Neural progenitor cell (in vitro differentiated cells): ENCODE measurements around the gene HUWE1. TPM values are rescaled to one million over a fixed set of nuclear protein-coding genes. Genes with fewer than 3 reads are reported as not detected.

Source experiments
- DNase-seq: peaks from one replicate; pipeline ENCODE4 v3.0.0-alpha.2; 2016; ENCODE audit warnings: low spot score
- H2AFZ ChIP-seq: fragments of 200-600 bp; sonication (generic); replicated peaks from 2 replicates; pipeline ENCODE4 v1.6.1; 2016; ENCODE audit warnings: antibody characterized with exemption
- H3F3A ChIP-seq: fragments of 200-600 bp; sonication (generic); 2 replicates; pipeline ENCODE4 v1.6.1; 2016; ENCODE audit warnings: antibody characterized with exemption, low read depth
- H3K27ac ChIP-seq: fragments of 200-600 bp; sonication (generic); 2 replicates; pipeline ENCODE4 v1.5.1; 2016; ENCODE audit warnings: mild to moderate bottlenecking
- H3K27me3 ChIP-seq: fragments of 200-600 bp; sonication (generic); 2 replicates; pipeline ENCODE4 v1.6.1; 2016; ENCODE audit warnings: mild to moderate bottlenecking, moderate library complexity
- H3K36me3 ChIP-seq: fragments of 200-600 bp; sonication (generic); 2 replicates; pipeline ENCODE4 v1.5.1; 2016
- H3K4me1 ChIP-seq: fragments of 200-600 bp; sonication (generic); 2 replicates; pipeline ENCODE4 v1.6.1; 2016; ENCODE audit warnings: mixed run types
- H3K4me2 ChIP-seq: fragments of 200-600 bp; sonication (generic); 2 replicates; pipeline ENCODE4 v1.6.1; 2016
- H3K4me3 ChIP-seq: fragments of 200-600 bp; sonication (generic); 2 replicates; pipeline ENCODE4 v1.5.1; 2016
- H3K79me2 ChIP-seq: fragments of 200-600 bp; sonication (generic); 2 replicates; pipeline ENCODE4 v1.6.1; 2016; ENCODE audit warnings: low read depth
- H3K9ac ChIP-seq: fragments of 200-600 bp; sonication (generic); 2 replicates; pipeline ENCODE4 v1.6.1; 2016
- H3K9me3 ChIP-seq: fragments of 200-600 bp; sonication (generic); 2 replicates; pipeline ENCODE4 v1.5.1; 2016; ENCODE audit warnings: low read depth
- H4K20me1 ChIP-seq: fragments of 200-600 bp; sonication (generic); 2 replicates; pipeline ENCODE4 v1.6.1; 2016; ENCODE audit warnings: low read depth
- H3K27ac Mint-ChIP-seq: 3 replicates; pipeline ENCODE4 v1.8.0; 2021; ENCODE audit warnings: mixed read lengths
- H3K27me3 Mint-ChIP-seq: 2 replicates; pipeline ENCODE4 v1.8.0; 2022; ENCODE audit warnings: low read depth, mild to moderate bottlenecking, inconsistent platforms, moderate library complexity, mixed read lengths; ENCODE audit not compliant: insufficient read depth
- H3K36me3 Mint-ChIP-seq: 3 replicates; pipeline ENCODE4 v1.8.0; 2021; ENCODE audit warnings: mixed read lengths
- H3K4me1 Mint-ChIP-seq: 3 replicates; pipeline ENCODE4 v1.8.0; 2021; ENCODE audit warnings: mixed read lengths
- H3K4me3 Mint-ChIP-seq: 3 replicates; pipeline ENCODE4 v1.8.0; 2021; ENCODE audit warnings: mild to moderate bottlenecking, moderate library complexity, mixed read lengths
- H3K9me3 Mint-ChIP-seq: 3 replicates; pipeline ENCODE4 v1.8.0; 2020; ENCODE audit warnings: mixed read lengths
- EZH2 ChIP-seq: fragments of 200-600 bp; sonication (generic); IDR thresholded peaks from 2 replicates; pipeline ENCODE4 v1.6.1; 2017; ENCODE audit warnings: antibody characterized with exemption, mild to moderate bottlenecking, moderate library complexity
- EZH2phosphoT487 ChIP-seq: fragments of 200-600 bp; sonication (generic); IDR thresholded peaks from 2 replicates; pipeline ENCODE4 v1.6.1; 2017; ENCODE audit warnings: antibody characterized with exemption
- total RNA-seq: library from RNA; depleted of rRNA; stranded (reverse); fragments of >200 nt; gene quantifications from 2 replicates; pipeline ENCODE4 v1.2.3, GENCODE V29; 2015; ENCODE audit warnings: low replicate concordance
- TF ChIP-seq, protein P1 (sequence below): fragments of 200-600 bp; sonication (generic); IDR thresholded peaks from 2 replicates; pipeline ENCODE4 v1.5.1; 2017; ENCODE audit warnings: antibody characterized with exemption, mild to moderate bottlenecking

Gene HUWE1
- total RNA-seq, 1 donor from 2014 or later: 149 TPM

DNA sequence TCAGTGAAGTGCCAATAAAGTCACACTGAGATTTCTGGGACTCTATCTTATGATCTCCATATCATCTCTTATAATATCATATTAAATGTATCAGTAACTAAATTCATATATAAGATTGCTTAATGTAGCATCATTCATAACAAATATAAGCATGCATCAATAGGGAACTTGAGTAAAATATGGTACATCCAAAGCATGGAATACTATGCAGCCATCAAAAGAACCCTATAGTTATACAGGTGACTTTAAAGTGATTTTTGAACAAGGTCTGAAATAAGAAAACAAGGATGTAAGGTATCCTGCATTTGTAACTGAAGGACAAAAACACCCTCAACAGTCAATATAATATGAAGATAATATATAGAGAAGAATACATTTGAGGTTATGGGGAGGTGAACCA is 47.3 kb downstream of the HUWE1 start:
- H3K9me3 Mint-ChIP-seq: no peaks in the 10 kb centered on the region
- H3K36me3 Mint-ChIP-seq: peaks cover 17% of the 10 kb centered on the region
- H3K27ac Mint-ChIP-seq: no peak overlapping the region
- Histone ChIP-seq H3K4me2 (no peak overlapping the region), H3K9ac (no peak overlapping the region), H3F3A (peaks cover 4% of the 10 kb centered on the region), H3K36me3 (peaks cover 29% of the 10 kb centered on the region), H2AFZ (no peak overlapping the region), H4K20me1 (peaks cover 4% of the 10 kb centered on the region), H3K79me2 (peaks cover 47% of the 10 kb centered on the region), H3K9me3 (peaks cover 7% of the 10 kb centered on the region), H3K4me3 (no peak overlapping the region), H3K27ac (no peak overlapping the region), H3K4me1 (no peaks in the 10 kb centered on the region), H3K27me3 (no peaks in the 10 kb centered on the region)
- no peak overlapping the region for H3K4me3 Mint-ChIP-seq
- no peaks in the 10 kb centered on the region for H3K4me1 Mint-ChIP-seq
- no peak for DNase-seq
- peaks cover 2% of the 10 kb centered on the region for H3K27me3 Mint-ChIP-seq
- TF ChIP-seq EZH2 (no peak), EZH2phosphoT487 (no peak)
- TF ChIP-seq, protein P1, sequence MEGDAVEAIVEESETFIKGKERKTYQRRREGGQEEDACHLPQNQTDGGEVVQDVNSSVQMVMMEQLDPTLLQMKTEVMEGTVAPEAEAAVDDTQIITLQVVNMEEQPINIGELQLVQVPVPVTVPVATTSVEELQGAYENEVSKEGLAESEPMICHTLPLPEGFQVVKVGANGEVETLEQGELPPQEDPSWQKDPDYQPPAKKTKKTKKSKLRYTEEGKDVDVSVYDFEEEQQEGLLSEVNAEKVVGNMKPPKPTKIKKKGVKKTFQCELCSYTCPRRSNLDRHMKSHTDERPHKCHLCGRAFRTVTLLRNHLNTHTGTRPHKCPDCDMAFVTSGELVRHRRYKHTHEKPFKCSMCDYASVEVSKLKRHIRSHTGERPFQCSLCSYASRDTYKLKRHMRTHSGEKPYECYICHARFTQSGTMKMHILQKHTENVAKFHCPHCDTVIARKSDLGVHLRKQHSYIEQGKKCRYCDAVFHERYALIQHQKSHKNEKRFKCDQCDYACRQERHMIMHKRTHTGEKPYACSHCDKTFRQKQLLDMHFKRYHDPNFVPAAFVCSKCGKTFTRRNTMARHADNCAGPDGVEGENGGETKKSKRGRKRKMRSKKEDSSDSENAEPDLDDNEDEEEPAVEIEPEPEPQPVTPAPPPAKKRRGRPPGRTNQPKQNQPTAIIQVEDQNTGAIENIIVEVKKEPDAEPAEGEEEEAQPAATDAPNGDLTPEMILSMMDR: no peak

DNA sequence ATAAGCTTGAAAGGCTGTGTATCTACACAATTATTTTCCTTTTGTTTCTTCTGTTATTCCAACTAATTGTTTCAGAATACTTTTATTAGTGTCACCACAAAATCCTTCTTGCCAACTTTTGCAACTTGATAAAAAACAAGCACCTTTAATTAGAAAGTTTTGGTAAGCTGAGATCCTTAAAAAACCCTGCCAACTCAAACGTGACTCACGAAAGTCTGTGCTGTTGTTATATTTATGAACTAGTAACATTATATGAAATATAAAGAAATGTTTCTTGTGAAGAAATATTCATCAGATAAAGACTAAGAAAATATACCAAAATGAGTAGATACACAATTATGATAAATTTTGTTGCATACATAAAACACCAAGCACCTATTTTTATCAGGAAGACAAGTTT is 49.0 kb downstream of the HUWE1 start:
- peaks cover 6% of the 10 kb centered on the region for H4K20me1 ChIP-seq
- Mint-ChIP-seq H3K27ac (no peak overlapping the region), H3K4me3 (no peak overlapping the region), H3K36me3 (peaks cover 17% of the 10 kb centered on the region), H3K27me3 (no peaks in the 10 kb centered on the region), H3K4me1 (no peaks in the 10 kb centered on the region), H3K9me3 (no peaks in the 10 kb centered on the region)
- H3K27ac ChIP-seq: no peak overlapping the region
- no peak overlapping the region for H3K4me3 ChIP-seq
- H3K27me3 ChIP-seq: no peaks in the 10 kb centered on the region
- H3K9ac ChIP-seq: no peak overlapping the region
- H2AFZ ChIP-seq: no peak overlapping the region
- peaks cover 30% of the 10 kb centered on the region for H3K36me3 ChIP-seq
- H3K4me2 ChIP-seq: no peak overlapping the region
- H3F3A ChIP-seq: no peaks in the 10 kb centered on the region
- peaks cover 48% of the 10 kb centered on the region for H3K79me2 ChIP-seq
- TF ChIP-seq EZH2: no peak
- TF ChIP-seq, protein P1: no peak
- TF ChIP-seq EZH2phosphoT487: no peak
- no peak for DNase-seq
- H3K9me3 ChIP-seq: peaks cover 7% of the 10 kb centered on the region
- H3K4me1 ChIP-seq: no peaks in the 10 kb centered on the region

DNA sequence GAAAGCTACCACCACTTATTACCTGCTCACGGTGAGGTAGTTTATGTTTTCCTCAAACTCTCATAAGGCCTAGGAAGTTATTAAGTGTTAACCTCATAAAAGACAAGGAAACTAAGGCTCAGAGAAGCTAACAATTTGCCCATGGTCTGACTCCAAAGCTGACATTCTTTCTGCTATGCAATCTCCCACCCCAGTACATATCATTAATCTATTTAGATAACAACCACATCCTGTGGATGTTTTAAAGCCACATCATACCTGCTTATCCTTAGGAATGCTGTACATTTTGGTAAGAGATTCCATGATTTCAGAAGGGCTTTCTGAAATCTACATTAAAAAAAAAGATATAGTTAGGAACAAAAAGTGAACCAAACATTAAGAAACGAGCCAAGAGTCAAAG is 55.4 kb downstream of the HUWE1 start:
- H3K79me2 ChIP-seq: peaks cover 11% of the 10 kb centered on the region
- peaks cover 15% of the 10 kb centered on the region for H3K36me3 ChIP-seq
- H3K4me3 Mint-ChIP-seq: no peak overlapping the region
- no peaks in the 10 kb centered on the region for H3K4me1 ChIP-seq
- H3K4me2 ChIP-seq: no peak overlapping the region
- no peaks in the 10 kb centered on the region for H3K9me3 ChIP-seq
- no peak overlapping the region for H3K27ac ChIP-seq
- no peak for DNase-seq
- no peak overlapping the region for H3K9ac ChIP-seq
- H4K20me1 ChIP-seq: peaks cover 2% of the 10 kb centered on the region
- H3F3A ChIP-seq: no peaks in the 10 kb centered on the region
- TF ChIP-seq, protein P1: no peak
- no peak for TF ChIP-seq EZH2
- TF ChIP-seq EZH2phosphoT487: no peak
- H3K9me3 Mint-ChIP-seq: no peaks in the 10 kb centered on the region
- peaks cover 20% of the 10 kb centered on the region for H3K36me3 Mint-ChIP-seq
- H2AFZ ChIP-seq: no peak overlapping the region
- H3K27me3 ChIP-seq: no peaks in the 10 kb centered on the region
- H3K4me1 Mint-ChIP-seq: no peaks in the 10 kb centered on the region
- H3K4me3 ChIP-seq: no peak overlapping the region
- no peaks in the 10 kb centered on the region for H3K27me3 Mint-ChIP-seq
- H3K27ac Mint-ChIP-seq: no peak overlapping the region
